HG03571 (cell line): Measurements from ENCODE around the gene TUFM.
"Not testable (repeated sequence)": the region's sequence is repeated elsewhere in the genome, so short reads cannot be mapped to it uniquely, and the experiment has no call there.

Source experiments
- ATAC-seq: cut with Tn5 transposase; IDR thresholded peaks from one replicate; pipeline ENCODE4 v1.9.1; 2021; ENCODE audit not compliant: unreplicated experiment

The TUFM gene

DNA sequence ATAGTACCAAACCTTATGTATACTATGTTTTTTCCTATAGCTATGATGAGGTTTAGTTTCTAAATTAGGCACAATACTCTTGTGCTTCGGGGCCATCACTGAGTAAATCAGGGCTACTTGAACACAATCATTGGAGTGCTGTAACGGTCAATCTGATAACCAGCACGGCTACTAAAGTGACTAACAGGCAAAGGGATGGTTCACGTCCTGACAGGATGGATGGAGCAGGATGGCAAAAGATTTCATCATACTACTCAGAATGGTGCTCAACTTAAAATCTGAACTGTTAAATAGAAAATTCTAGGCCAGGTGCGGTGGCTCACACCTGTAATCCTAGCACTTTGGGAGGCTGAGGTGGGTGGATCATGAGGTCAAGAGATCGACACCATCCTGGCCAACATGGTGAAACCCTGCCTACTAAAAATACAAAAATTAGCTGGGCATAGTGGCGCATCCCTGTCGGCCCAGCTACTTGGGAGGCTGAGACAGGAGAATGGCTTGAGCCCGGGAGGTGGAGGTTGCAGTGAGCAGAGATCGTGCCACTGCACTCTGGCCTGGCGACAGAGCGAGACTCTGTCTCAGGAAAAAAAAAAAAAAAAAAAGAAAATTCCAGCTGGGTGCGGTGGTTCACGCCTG is 7.0 kb downstream of the TUFM start:
- ATAC-seq: no peak

DNA sequence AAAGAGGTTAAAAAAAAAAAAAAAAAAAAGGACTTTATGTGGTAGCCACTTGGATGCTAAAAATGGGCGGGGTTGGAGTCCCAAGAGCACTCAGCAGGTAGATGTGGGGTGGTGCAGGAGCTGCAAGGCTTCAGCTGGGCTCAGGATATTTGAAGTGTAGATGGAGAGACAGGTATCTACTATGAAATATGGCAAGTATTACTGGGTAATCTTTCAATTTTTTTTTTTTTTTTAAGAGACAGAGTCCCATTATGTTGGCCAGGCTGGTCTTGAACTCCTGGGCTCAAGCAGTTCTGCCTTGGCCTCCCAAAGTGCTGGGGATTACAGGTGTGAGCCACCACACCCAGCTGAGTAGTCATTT is 7.6 kb downstream of the TUFM start:
- no peak for ATAC-seq

DNA sequence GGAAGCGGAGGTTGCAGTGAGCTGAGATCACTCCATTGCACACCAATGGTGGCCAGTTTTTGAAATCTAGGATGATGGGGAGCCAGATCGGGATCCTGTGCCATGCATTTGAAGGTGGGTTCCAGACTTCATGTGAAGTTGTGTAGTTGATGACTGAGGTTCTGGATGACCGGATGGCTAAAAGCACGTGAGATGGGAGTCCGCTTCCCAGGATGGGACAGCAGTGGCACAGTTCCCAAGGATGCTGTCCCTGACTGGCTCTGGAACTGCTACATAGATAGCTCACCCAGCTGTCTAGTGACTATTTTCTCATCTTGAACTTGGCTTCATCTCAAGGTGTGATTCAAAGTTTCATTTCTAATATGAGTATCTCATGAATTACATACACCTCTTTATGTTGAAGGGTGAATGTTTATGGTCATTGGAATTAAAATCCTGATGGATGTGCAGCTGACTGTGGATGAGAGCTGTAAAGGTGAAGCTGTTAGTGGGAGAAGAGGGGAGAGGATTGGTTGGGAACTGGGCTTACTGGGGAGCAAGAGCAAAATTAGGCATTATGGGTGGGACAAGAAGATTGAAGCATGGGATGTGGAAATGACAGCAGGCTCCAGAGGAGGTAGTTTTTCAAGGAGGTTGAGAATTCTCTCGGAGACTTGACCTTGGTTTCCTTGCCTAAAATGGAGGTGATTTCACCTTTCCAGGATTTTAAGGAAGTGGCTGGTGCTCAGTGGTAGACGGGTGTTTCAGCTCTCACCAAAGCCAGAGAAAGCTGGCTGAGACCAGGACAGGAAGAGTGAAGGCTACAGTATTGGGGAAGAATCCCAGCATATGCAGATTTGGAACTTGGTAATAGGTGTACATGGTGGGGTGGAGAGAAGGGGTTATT is 8.2 kb downstream of the TUFM start:
- no peak for ATAC-seq

DNA sequence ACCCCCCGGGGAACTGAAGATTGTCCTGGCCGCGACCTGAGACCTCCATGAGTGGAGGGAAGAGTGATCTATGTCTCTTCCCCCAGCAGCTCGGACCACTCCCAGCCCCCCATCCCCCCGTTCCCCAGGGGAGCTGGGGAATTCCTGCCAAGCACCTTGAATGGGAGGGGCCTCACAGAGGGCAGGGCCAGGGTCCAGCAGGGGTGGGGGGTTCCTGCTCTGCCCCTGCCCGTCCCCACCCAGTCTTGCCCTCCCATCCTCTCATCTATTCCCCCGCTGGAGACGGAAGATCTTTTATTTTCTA is 9.4 kb downstream of the TUFM start:
- no peak for ATAC-seq

DNA sequence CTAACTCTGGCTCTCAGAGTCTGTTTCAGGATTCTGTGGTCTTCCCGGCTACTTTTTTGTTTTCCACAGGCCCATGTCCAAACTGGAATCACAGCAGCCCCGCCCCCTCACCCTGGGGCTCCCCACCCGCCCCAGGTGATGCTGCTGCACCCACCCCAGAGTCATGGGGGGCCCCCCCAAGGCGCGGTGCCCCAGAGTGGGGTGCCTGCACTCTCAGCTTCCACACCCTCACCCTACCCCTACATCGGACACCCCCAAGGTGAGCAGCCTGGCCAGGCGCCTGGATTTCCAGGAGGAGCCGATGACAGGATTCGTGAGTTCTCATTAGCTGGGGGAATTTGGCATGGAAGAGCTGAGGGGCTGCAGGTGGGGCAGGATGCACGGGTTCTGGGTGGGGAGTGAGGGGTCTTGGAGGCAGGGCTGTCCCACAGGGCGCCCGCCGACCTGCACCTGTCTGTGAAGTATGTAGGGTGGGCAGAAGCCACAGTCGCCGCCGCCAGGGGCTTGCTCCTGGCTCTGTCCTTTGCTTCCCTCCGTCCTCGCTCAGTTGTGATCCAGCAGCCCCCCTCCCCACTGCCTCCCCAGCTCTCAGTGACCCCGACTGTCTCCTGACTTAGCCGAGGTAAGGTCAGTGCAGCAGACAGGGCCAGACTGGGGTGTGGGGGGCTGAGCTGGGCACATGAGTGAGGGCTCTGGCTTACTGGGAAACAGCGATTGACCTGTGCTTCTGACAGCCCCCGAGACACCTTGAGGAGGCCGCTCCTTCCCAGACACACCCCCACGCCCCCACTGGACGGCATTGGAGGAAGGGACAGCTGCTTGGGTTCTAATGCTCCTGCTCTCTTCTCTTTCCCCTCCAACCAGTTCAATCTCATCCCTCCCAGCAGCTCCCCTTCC is 10.0 kb downstream of the TUFM start:
- ATAC-seq: no peak

DNA sequence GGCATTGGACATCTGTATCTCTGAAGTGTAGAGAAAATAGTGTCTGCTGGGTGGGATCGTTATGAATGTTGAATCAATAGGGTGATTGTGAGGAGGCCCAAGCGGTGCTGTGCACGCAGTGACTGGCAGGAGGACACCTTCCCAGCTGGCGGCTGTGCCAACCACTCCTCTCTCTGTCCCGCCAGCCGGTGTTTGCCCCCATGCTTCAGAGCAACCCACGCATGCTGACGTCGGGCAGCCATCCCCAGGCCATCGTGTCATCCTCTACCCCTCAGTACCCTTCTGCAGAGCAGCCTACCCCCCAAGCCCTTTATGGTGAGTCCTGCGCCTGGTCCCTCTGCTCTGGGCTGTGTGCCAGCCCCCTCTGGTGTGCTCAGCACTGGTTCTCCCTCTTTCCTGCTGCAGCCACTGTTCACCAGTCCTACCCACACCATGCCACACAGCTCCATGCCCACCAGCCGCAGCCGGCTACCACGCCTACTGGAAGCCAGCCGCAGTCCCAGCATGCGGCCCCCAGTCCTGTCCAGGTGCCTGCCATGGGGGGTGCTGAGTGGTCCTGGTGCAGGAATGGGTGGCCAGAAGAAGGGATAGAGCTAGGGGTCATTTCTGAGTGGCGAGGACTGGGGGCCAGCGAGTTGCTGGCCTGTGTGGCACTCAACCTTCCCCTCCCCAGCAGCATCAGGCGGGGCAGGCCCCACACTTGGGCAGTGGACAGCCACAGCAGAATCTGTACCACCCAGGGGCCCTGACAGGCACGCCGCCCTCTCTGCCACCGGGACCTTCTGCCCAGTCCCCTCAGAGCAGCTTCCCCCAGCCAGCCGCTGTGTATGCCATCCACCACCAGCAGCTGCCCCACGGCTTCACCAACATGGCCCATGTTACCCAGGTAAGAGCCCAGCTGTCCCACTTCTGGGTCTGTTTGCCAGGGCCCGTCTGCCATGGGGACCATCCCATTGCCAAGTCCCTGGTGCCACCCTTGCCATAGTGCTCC is 11.0 kb downstream of the TUFM start:
- ATAC-seq: no peak

DNA sequence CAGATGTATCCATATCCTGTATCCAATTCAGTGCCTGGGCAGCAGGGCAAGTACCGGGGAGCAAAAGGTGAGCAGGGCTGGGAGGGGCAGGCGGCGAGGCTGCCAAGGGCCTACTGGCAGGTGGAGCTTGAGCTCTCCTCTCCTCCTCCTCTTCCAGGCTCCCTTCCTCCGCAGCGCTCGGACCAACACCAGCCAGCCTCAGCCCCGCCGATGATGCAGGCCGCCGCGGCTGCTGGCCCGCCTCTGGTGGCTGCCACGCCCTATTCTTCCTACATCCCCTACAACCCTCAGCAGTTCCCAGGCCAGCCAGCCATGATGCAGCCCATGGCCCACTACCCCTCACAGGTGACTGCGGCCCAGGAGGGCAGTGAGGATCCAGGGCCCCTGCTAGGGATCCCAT is 11.8 kb downstream of the TUFM start:
- no peak for ATAC-seq

DNA sequence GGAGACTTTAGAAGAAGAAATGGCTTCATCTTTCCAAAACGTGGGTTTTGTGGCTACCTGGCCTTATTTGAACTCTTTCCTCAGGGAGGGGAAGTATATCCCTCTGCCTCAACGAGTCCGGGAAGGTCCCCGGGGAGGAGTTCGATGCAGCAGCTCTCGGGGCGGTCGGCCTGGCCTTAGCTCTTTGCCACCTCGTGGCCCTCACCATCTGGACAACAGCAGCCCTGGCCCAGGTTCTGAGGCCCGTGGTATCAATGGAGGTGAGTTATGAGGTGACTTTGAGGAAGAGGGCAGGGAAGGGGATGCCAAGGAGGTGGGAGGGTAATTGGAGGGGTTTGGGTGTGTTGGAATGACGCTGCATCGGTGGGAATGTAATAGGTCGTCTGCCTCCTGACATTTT is 15.6 kb downstream of the TUFM start:
- ATAC-seq: no peak

DNA sequence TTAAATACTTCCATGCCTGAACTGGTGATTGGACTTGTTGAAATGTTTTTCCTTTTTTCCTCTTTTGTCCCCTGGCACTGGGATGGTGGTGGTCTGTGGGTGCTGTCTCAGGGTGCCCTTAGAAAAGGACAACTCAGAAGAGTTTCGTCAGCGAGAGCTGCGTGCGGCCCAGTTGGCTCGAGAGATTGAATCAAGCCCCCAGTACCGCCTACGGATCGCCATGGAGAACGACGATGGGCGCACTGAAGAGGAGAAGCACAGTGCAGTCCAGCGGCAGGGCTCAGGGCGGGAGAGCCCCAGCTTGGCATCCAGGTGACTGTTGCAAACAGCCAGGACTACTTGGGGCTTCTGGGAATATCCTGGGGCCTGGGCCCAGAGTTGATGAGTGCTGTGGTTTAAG is 16.4 kb downstream of the TUFM start:
- ATAC-seq: no peak

DNA sequence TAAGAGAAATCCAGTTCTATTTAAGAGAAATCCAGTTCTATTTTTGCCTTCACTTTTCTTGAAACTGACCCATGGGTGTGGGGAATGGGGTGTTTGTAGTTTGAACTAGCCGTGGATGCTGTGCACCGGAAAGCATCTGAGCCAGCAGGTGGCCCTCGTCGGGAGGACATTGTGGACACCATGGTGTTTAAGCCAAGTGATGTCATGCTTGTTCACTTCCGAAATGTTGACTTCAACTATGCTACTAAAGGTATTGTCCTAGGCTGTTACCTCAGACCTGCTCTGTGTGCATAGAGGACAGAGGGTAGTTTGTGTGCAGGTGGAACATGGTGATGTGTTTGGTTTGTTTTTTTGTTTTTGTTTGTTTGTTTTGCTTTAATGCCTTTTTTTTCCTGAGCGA is 20.0 kb downstream of the TUFM start:
- no peak for ATAC-seq

DNA sequence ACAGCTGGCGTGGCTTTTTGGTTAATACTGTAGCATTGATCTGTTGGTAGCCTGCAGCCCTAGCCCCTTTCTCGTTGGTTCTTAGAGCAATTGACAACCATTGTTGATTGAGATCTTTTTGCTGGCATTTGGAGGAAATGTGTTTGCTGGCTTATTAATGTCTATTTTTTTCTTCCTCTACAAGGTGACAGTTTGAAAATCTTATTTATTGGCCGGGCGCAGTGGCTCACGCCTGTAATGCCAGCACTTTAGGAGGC is 21.5 kb downstream of the TUFM start:
- no peak for ATAC-seq

DNA sequence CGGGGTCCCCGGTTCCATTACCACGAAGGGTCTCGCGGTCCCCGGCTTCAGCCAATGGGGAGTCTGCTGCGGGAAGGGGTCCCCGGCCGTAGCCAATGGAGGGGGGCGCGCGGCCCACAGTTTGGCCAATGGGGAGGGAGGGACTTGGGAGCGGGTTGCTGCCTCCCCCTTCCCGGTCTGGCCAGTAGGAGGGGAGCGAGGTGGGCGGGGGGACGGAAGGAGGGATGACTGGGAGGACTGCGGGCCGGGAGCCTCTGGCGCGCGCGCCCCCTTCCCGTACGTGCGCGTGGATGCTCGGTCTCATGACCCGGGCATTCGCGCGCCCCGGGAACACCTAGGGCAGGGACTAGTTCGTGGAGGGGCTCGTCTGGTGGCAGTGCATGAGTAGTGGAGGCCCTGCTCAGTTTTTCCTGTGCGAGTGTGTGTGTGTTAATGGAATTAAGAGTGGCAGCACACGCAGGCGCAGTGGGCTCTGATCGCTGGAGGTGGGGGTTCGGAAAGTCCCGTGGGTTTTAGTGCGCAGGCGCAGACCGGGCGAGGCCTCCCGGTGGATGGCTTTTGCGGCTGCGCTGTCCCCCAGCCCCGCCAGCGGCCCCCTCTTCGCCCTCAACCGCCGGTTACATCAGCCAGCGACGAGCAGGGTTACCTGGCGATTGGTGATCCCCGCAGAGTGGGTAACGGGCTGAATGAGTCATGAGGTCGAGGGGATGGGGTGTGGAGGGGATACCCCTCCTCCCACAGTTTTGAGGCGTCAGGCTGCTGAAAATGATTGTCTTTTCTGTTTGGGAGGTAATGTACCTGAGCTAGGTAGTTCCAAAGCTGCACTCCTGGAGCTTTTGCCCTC is 22.1 kb downstream of the TUFM start:
- peak; percentile 54 for ATAC-seq

DNA sequence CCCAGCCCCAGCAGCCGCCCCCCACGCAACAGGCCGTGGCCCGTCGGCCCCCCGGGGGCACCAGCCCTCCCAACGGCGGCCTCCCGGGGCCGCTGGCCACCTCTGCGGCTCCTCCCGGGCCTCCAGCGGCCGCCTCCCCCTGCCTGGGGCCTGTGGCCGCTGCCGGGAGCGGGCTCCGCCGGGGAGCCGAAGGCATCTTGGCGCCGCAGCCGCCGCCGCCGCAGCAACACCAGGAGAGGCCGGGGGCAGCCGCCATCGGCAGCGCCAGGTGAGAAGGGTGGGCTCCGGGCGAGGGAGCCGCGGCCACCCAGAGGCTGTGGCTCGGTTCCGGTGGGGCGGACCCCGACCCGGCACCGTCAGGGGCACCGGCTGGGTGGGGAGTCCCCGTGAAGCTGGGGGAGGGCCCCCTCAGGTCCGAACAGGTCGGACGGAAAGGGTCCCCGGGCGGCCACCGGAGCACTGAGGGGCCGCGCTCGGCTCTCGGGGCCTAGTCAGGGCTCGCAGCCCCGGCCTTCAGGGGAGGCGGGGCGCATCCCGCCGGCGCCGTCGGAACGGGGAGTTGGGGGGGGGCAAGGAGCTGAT is 22.8 kb downstream of the TUFM start:
- ATAC-seq: no peak

DNA sequence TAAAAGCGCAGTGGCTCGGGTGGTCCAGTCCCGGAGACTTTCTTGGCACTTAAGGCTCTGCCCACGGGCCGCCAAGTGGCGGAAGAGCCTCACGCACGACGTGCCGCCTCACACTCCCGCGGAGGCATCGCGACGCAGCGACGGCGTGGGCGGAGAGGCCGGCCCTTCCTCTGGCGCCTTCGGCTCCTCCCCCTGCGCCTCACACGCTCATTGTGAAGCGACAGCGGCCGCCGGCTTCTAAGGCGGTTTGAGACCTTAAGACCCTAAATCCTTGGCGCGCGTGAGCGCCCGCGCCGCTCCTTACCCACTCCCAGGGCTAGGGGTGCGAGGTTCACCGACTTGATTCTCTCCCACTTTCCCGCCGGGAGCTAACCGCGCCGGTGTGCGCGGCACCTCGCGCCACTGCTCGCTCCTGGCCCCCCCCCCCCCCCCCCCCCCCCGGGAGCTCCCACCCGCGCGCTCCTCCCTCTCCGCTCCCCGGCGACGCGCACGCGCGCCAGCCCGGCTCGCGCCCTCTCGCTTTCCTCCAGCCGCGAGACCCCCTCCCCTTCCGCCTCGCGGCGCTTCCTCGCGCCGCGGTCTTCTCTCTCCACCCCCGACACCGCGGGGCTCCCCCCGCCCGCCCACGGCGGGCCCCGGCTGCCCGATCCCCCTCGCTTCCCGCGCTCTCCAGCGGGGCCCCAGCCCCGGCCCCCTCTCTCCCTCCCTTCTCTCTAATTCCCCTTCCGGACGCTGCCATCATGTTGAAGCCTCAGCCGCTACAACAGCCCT is 23.4 kb downstream of the TUFM start, which contains the start of gene ATXN2L:
Gene ATXN2L (plus strand): TSS at position 480 of the 771 bp plus-strand sequence. CDS start 261 bp downstream, at position 741.
- ATAC-seq: peak; percentile 54

DNA sequence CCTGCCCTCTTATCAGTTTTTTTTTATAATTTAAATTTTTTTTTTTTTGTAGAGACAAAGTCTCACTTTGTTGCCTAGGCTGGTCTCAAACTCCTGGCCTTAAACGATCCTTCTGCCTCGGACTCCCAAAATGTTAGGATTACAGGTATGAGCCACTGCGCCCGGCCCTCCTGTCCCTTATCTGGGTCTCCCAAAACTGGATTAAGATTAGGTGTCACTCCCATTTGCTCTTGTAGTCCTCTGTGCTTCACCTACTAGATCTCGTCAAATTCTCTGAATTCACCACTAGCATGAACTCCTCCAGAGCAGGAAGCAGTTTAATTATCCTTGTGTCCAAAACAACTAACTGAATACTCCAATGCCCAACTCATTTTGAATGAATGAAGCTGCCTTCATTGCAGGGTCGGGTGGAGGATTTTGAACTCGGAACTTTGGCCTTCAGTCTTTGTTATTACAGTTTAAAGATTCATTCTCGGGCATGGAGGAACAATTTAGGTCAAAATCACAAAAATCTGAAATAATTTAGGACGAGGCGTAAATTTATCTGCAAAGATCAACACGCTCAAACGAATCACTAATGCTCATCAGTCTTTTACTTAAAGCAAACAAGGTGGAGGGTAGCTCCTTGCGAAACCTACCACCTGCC is 24.2 kb downstream of the TUFM start:
- ATAC-seq: no peak

DNA sequence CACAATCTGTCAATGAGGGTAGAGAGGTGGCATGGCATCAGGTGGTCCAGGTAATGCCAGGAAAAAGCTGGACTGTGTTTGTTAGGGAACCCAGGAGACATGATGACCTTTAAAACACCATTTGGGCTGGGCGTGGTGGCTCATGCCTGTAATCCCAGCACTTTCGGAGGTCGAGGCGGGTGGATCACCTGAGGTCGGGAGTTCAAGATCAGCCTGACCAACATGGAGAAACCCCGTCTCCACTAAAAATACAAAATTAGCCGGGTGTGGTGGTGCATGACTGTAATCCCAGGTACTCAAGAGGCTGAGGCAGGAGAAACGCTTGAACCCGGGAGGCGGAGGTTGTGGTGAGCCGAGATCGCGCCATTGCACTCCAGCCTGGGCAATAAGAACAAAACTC is 25.6 kb downstream of the TUFM start:
- ATAC-seq: not testable (repeated sequence)

DNA sequence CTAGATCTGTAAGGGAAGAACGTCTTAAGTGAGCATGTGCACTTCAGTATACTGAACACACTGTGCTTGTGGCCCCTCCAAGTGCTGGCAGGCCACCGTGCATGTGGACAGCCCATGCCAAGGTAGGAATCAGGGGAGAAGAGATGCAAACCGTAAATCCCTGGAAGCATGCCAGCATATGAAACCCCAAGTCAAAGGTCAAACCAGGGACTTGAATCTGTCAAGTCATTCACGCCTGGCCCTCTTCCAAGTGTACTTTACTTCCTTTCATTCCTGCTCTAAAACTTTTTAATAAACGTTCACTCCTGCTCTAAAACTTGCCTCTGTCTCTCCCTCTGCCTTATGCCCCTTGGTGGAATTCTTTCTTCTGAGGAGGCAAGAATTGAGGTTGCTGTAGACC is 26.1 kb downstream of the TUFM start:
- no peak for ATAC-seq

DNA sequence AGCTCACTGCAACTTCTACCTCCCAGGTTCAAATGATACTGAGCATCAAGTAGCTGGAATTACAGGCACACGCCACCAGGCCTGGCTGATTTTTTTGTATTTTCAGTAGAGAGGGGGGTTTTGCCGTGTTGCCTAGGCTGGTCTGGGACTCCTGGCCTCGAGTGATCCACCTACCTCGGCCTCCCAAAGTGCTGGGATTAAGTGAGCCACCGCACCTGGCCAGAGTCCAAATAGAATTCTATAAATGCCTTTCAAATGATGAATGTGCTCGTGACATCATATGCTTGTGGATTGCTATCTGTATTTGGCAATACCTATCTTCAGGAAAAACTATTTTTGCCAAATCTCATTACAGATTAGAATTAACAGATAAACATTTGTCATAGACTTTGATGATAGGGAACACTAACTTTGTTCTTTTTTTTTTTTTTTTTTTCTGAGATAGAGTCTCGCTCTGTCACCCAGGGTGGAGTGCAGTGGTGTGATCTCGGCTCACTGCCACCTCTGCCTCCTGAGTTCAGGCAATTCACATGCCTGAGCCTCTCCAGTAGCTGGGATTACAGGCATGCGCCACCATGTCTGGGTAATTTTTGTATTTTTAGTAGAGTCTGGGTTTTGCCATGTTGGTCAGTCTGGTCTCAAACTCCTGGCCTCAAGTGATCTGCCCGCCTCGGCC is 38.6 kb downstream of the TUFM start:
- not testable (repeated sequence) for ATAC-seq
